HG02885 (cell line): Measurements from ENCODE around the gene HSD17B12.

Experiments used
- ATAC-seq: cut with Tn5 transposase; IDR thresholded peaks from one replicate; pipeline ENCODE4 v1.9.1; 2021; ENCODE audit warnings: mild to moderate bottlenecking; ENCODE audit not compliant: unreplicated experiment, poor library complexity

Gene HSD17B12

DNA sequence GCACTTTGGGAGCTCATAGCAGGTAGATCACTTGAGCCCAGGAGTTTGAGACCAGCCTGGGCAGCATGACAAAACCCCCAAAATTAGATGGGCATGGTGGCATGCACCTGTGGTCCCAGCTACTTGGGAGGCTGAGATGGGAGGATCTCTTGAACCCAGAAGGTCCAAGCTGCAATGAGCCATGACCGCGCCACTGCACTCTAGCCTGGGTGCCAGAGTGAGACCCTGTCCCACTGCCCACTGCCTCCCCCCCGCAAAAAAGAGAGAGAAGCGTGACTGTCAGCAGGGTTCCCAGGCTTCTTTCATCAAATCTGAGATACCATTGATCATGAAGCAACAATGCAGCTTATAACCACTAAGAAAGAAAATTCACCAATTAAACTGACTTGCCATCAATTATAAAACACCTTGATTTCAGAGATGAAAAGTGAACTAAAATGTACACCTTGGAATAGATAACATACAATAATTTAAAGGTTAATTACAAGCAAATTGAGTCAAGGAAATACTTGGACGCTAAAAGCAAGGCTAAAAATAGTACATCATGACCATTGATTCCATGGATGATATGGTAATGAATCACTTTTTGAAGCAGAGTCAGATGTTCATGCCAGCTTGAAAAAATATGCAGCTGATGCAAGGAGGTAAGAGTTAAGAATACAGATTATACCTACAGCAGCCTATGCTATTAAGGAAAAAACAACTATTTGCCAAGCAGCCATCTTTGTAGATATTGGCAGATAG is 109.3 kb downstream of the HSD17B12 start:
- no peak for ATAC-seq

- ATAC-seq, result no peak
Measured at GRCh38 chr11:43790444-43790794, 109.9 kb downstream of the HSD17B12 start.

DNA sequence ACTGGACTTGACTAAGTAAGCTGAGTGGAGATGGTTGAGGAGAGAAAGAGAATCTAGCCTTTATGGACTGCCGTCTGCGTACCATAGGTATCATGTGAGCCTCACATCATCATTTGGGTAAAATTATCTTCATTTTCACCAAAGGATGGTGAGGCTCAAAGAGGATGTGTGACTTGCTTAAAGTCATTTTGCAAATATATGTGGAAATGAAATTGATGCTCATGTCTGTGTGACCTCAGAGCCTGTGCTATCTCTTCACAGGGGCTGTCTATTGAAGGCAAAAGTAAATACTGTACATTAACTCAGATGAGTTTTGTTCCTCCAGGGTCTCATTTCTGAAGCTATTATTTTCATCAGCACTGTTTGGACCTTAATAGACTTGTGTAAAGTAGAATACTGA is 116.8 kb downstream of the HSD17B12 start:
- no peak for ATAC-seq

DNA sequence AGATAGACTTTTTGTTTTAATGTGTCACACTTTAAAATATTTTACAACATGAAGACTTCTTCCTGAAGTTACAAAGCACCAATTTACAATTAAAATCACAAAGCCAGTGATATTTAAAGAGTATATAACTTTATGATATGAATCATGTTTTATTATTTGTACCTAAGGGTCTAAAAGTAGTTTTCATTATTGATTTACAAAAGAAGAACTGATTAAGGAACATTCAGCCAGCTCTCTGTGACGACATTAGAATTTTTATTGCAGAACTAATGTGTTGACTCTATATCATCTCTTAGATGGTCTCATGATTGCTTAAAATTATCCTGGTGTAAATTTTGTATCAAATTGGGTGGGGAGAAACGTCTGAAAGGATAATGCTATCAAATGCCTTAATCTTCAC is 117.3 kb downstream of the HSD17B12 start:
- no peak for ATAC-seq

GRCh38 chr11:43802509-43802908 is 122.0 kb downstream of the HSD17B12 start:
- no peak for ATAC-seq

DNA sequence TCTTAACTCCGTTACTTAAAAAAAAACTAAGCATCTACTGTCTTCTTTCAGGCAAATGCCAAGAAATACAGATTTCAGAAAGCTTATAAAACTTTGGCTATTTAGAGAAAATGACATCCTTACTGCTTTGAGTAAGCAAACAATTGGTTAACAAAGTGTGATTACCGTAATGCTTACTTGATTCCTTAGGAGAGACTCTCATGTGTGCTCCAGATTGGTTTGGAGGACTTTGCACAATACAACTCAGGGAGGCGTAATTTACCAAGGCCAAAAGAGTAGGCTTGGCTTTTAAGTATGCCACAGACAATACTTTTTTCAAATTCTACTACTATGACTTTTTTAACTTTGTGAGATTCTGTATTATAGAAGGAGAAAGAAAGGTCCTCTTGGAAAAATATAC is 123.2 kb downstream of the HSD17B12 start:
- no peak for ATAC-seq

DNA sequence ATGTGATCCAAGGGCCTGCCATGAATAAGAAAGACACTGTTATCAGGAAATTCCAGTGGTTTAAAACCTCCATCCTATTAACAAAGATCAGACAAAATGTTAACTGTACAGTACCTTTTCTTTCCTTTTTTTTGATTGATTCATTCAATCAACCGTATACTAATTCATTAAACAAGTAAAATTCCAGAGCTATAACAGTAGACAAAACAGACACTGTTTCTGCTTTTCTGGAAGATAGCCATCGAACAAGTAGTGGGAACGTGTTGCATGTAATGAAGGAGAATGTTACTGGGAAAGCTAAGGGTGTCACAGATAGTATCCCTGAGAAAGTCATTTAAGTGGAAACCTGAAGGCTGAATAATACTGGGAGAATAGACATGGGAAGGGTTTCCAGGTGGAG is 126.4 kb downstream of the HSD17B12 start:
- no peak for ATAC-seq

GRCh38 chr11:43810929-43811596 is 130.5 kb downstream of the HSD17B12 start:
- no peak for ATAC-seq

DNA sequence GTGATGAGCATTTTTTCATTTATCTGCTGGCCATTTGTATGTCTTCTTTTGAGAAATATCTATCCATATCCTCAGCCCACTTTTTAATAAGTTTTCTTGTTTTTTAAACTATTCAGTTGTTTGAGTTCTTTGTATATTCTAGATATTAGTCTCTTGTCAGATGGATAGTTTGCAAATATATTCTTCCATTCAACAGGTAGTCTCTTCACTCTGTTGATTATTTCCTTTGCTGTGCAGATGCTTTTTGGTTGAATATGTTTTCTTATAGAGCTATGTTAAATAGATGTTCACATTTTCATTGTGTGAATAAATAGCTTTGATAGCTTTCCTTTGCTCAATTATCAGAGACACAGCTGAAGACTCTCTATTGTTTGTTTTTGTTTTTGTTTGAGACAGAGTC is 131.9 kb downstream of the HSD17B12 start:
- no peak for ATAC-seq

- ATAC-seq, result no peak
Measured at GRCh38 chr11:43818220-43818619, 137.7 kb downstream of the HSD17B12 start.

DNA sequence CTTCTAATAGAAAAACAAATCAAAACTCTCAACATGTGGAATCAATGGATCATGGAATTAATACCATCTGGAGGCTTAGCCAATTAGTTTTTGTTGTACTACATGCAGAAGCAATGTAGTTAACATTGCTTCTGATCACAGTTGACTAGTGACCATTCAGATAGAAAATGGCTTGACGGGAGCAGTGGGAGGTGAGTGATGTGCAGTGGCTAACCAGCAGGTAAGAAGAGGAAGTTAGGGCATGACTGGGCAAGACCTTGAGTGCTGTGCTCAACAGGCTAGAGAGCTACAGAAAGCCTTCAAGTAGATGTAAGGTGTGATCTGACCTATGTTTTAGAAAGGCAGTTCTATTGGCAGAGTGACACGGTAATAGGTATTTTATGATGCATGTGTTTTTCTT is 139.4 kb downstream of the HSD17B12 start:
- peak; percentile 64 for ATAC-seq

GRCh38 chr11:43823316-43823715 is 142.8 kb downstream of the HSD17B12 start:
- no peak for ATAC-seq

DNA sequence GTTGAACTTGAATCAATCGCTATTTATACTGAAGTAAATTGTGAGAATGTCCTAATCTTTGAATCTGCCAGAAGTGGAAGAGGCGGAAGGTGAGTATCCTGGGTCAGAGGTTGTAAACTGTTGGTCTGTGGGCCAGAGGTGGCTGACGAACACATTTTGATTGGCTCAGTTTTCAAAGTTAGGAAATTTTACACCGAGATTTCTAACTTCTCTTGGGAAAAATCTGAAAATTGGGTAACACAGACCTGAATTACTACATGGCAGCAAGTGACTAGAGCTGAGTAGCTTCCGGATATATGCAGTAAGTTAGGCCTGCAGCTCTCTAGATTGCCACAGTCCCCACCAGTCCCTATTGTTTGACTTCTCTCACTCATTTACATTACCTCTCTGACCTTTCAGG is 143.3 kb downstream of the HSD17B12 start:
- no peak for ATAC-seq

DNA sequence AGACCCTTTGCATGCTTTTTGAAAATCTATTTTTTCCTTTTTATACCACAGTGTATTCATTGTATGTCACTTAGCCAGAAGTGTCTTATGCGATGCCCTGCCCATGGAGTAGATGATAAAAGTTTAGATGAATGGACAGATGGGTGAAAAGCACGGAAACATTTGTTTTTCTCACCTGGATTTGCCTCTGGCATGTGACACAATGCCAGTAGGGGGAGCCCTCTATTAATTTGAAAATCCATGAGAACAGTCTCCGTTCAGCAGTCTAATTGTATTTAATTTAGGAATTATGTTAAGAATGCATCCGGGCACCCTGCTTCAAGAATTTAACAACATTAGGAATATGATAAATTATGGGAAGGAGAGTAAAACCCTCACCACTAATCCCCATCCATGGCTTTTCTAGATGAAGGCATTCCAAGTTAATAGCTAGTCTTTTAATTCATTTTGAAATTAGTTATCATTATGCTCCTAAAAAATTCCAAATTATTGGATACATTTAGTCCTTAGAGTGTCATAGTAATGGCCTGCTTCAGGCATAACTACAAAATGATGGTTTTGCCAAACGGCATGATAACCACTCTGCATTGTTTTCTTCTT is 144.8 kb downstream of the HSD17B12 start:
- ATAC-seq, result no peak

GRCh38 chr11:43830928-43831440 is 150.4 kb downstream of the HSD17B12 start:
- ATAC-seq, result no peak

- ATAC-seq, result no peak
Measured at GRCh38 chr11:43832536-43832935, 152.0 kb downstream of the HSD17B12 start.

GRCh38 chr11:43833657-43834073 is 153.1 kb downstream of the HSD17B12 start:
- ATAC-seq, result no peak

DNA sequence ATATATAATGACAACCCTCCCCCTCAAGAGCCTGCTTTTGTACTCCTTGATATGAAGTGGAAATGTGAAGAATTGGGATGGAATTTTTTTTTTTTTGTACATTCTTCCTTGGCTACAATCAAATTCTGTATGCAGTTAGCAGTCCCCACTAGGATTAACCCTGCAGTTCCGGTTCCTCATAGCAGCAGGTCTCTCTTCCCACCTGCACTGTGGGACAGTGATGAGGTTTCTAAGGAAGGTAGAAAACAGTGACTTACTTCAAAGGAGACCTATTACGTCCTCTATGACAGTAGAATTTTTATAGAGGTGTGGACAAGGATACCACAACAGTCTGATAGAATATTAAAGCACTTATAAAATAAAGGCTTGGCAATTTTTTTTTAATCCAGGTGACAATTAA is 153.7 kb downstream of the HSD17B12 start:
- no peak for ATAC-seq

DNA sequence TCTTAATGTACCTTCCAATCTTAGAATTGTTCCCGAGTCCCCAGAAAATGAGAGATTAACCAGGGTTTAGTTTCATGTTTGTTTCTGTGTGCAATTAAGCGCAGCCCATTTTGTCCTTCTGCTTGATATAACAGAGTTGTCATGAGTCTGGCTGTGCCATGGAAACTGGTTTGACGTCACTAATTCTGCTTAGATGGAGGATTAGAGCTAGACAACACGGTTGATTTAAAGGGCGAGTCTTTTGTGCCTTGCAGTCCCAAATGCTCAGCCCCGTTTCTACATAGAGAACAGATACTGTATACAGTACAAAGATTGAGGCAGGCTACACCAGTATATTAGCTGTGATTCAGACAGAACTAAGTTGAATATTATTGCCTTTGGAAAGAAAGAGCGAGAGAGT is 154.6 kb downstream of the HSD17B12 start:
- no peak for ATAC-seq

GRCh38 chr11:43837879-43838278 is 157.3 kb downstream of the HSD17B12 start:
- peak; percentile 53 for ATAC-seq

DNA sequence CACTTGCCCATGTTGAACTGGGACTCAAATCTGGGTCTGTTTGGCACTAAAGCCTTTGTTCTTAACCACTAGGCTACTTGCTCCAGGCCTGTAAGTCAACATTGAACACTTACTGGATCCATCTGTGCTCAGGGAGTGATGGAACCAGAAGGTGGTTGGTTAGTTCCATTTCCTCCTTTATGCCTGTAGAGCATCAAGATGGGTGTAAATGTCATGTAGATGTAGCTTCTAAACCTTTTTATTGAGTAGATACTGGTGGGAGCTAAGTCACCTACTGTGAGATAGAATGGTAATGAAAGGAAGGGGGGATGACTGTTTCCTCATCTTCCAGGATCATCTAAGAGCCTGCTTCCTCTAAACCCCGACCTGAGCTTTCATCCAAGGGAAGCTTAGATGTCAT is 161.5 kb downstream of the HSD17B12 start:
- no peak for ATAC-seq
